Kidney (tissue), 14 donors: ENCODE results near the gene RASGRF2. TPM values are rescaled to one million over a fixed set of nuclear protein-coding genes. Genes with fewer than 3 reads are reported as not detected.

ENCODE experiments used
- DNase-seq, 5 donors: peaks; one replicate each; pipeline ENCODE4 v3.0.0-alpha.2; 2013 to 2020
- FAIRE-seq: peaks from 2 replicates; lab custom pipeline; 2012; peaks lifted over from hg19 to GRCh38; lab: Jason Lieb, UNC
- H3K27ac ChIP-seq, 2 donors: one replicate each; pipeline ENCODE4 v1.7.0; 2013; ENCODE audit warnings: low read depth in 2 of 2, low read length in 2 of 2, inconsistent platforms in 1 of 2
- H3K27me3 ChIP-seq: one replicate; pipeline ENCODE4 v1.7.1; 2013; ENCODE audit warnings: low read length, inconsistent platforms; ENCODE audit not compliant: control insufficient read depth, insufficient read depth
- H3K36me3 ChIP-seq, 3 donors: one replicate each; pipeline versions ENCODE4 v1.7.0 to v1.7.1; 2013; ENCODE audit warnings: low read length in 3 of 3, control low read depth in 1 of 3, inconsistent platforms in 1 of 3; ENCODE audit not compliant: insufficient read depth in 3 of 3, control insufficient read depth in 2 of 3
- H3K4me1 ChIP-seq, 3 donors: one replicate each; pipeline versions ENCODE4 v1.7.0 to v1.7.1; 2013; ENCODE audit warnings: low read length in 3 of 3, inconsistent platforms in 1 of 3, low read depth in 1 of 3; ENCODE audit not compliant: control insufficient read depth in 2 of 3, insufficient read depth in 2 of 3
- H3K4me3 ChIP-seq, 3 donors: one replicate each; pipeline versions ENCODE4 v1.7.0 to v1.8.1; 2013; ENCODE audit warnings: low read length in 3 of 3, control low read depth in 1 of 3, inconsistent platforms in 1 of 3
- H3K9ac ChIP-seq, 3 donors: one replicate each; pipeline versions ENCODE4 v1.7.0 to v1.7.1; 2013; ENCODE audit warnings: low read length in 3 of 3, control low read depth in 1 of 3, inconsistent platforms in 1 of 3
- H3K9me3 ChIP-seq, 3 donors: one replicate each; pipeline versions ENCODE4 v1.7.0 to v1.7.1; 2013; ENCODE audit warnings: low read length in 3 of 3, control low read depth in 1 of 3, inconsistent platforms in 1 of 3; ENCODE audit not compliant: control insufficient read depth in 2 of 3, insufficient read depth in 1 of 3
- CTCF ChIP-seq: IDR thresholded peaks from 3 replicates; pipeline ENCODE4 v1.5.1; 2012; ENCODE audit warnings: mild to moderate bottlenecking, moderate library complexity, borderline replicate concordance; ENCODE audit not compliant: insufficient read depth; ENCODE audit errors: extremely low read depth
- intact Hi-C: fragments of 100-400 bp; cut with DNase I; formaldehyde crosslinking; loops from one replicate; pipeline ENCODE4 v1.11.1; 2022
- polyA plus RNA-seq: library from polyadenylated mRNA; stranded (reverse); fragments of 350-450 nt; fragmentation: Illumina TruSeq; extraction: RNeasy Lipid Tissue Mini Kit (QIAGEN cat#74804); gene quantifications from one replicate; pipeline ENCODE4 v1.2.3, GENCODE V29; 2014; ENCODE audit warnings: low read depth, low replicate concordance; ENCODE audit not compliant: insufficient read depth
- total RNA-seq: library from RNA; stranded (reverse); fragmentation: NEBNext Ultra II Directional; extraction: Animal tissue kit (Norgen Biotek cat#: 25700); gene quantifications from one replicate; pipeline ENCODE4 v1.2.1, GENCODE V29; 2021
- donor health status: control.
- donor health status: control.
- donor health status: control.
- donor health status: control.
- donor health status: control.
- donor health status: DM: yes; HTN: yes; CAD: no.
- donor health status: Normal renal cell carcinoma (clear cell type).

Gene RASGRF2
- total and polyA plus RNA-seq, 2 donors from 2014 or later = 4.9 to 14.7 TPM

GRCh38 chr5:81065492-81065891, 105.3 kb downstream of the RASGRF2 start:
- H3K9me3 ChIP-seq = no peaks in the 10 kb centered on the region

GRCh38 chr5:81066102-81066501, 105.9 kb downstream of the RASGRF2 start:
- Histone ChIP-seq H3K4me3 (no peak overlapping the region), H3K4me1 (no peaks in the 10 kb centered on the region), H3K27me3 (no peaks in the 10 kb centered on the region), H3K27ac (no peak overlapping the region), H3K9me3 (no peaks in the 10 kb centered on the region), H3K36me3 (no peaks in the 10 kb centered on the region), H3K9ac (no peak overlapping the region)
- no peak for TF ChIP-seq CTCF
- FAIRE-seq (no peak), DNase-seq (no peak)
- intact Hi-C loops = no loop called here

More at GRCh38 chr5:81065492-81065891, 105.3 kb downstream of the RASGRF2 start:
- Histone ChIP-seq H3K27me3 (no peaks in the 10 kb centered on the region), H3K9ac (no peak overlapping the region), H3K36me3 (no peaks in the 10 kb centered on the region), H3K4me3 (no peak overlapping the region), H3K4me1 (no peaks in the 10 kb centered on the region), H3K27ac (no peak overlapping the region)
- intact Hi-C loops = no loop called here
- no peak for DNase-seq
- FAIRE-seq = no peak
- TF ChIP-seq CTCF = no peak

DNA sequence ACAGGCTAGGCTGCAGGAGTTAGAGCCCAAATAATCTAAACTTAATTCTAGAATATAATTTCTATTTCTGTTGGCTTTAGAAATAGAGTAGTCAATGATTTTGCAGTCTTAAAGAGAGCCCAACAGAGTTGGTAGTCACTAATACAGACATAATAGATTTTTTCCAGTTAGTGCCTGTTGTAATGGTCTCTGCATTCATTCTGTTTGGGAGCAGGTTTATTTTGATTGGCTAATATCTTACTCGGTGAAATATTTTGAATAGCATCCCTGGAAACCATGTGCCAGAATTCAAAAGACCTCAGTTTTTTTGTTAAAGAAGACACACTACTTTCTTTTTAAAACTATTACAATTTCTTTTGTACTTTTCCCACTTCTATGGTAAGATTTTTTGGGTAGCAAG, 107.2 kb downstream of the RASGRF2 start:
- intact Hi-C loops = no loop called here
- Histone ChIP-seq H3K27me3 (no peaks in the 10 kb centered on the region), H3K27ac (no peak overlapping the region), H3K4me3 (no peak overlapping the region), H3K4me1 (no peaks in the 10 kb centered on the region), H3K9me3 (no peaks in the 10 kb centered on the region), H3K36me3 (no peaks in the 10 kb centered on the region), H3K9ac (no peak overlapping the region)
- FAIRE-seq (no peak), DNase-seq (no peak)
- no peak for TF ChIP-seq CTCF

DNA sequence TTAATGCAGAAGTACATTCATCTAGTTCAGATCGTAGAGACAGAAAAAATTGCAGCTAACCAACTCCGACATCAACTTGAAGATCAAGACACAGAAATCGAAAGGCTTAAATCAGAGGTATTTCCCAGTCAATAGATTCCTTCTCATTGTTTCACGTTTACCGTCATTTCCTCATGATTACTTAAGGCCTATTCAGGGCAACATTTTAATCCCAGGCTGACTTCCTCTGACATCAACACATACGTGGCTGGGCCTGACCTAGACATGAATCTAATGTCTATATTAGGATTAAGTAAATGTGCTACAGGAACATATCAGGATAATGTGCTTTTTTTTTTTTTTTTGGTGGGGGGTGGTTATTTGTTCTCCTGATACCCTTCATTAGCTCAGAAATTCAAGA, 107.9 kb downstream of the RASGRF2 start:
- no peak for FAIRE-seq
- intact Hi-C loops = no loop called here
- H3K36me3 ChIP-seq = peaks cover 0 to under 1% (median 0%) of the 10 kb centered on the region in 3 donors
- H3K9me3 ChIP-seq = no peaks in the 10 kb centered on the region
- no peak for TF ChIP-seq CTCF
- H3K9ac ChIP-seq = no peak overlapping the region
- DNase-seq = no peak
- no peaks in the 10 kb centered on the region for H3K4me1 ChIP-seq
- no peaks in the 10 kb centered on the region for H3K27me3 ChIP-seq
- no peak overlapping the region for H3K4me3 ChIP-seq
- H3K27ac ChIP-seq = no peak overlapping the region
